ENCODE data around the gene FOXK1.

DNA sequence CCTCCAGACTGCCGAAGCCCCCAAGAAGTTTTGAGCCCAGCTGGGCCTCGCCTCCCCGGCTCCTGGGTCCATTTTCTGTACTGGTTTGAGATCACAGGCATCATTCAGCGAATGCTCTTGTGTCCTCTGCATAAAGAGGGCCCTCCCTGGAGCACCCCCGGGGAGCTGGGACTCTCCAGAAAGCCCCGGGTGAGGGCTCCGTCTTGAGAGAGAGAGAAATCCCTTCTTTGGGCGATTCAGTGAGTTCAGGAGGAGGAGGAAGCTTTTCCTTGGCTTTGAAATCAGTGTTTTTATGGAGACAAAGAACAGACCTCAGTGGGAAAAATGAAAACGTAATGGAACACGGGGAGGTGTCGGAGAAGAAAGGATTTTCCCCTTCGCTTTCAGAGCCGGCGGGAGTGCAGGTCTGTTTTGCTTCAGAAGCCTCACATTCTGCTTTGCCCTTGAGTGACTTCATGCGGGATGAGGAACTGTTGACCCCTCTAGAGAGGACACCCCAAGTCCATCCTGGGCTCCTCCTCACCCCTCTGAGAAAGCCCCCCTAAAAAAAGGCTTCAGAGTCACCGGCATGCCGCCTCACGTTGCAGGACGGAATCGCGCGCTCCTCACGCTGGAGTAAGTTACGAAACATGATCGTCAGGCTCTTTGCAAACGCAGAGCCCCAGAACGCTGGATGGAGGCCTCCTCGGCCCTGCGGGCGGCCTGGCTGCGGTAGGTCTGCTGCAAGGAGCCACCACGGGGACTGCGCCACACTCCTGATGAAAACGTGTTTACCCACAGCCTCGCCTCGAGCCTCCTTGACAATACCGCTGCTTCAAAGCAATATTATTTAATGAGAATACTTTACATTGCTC is 84.8 kb downstream of the FOXK1 start:
- no peak for TF ChIP-seq POLR2AphosphoS5 (IDR thresholded peaks at IDR 0.05; ENCODE audit: borderline replicate concordance, low read depth, low read length)
- no peak for TF ChIP-seq EZH2 (IDR thresholded peaks at IDR 0.05)
